H1 (cell line): ENCODE data around the gene TMEM108.

Experiments
- BRCA1 ChIP-seq: IDR thresholded peaks from 2 replicates; pipeline ENCODE4 v1.6.1; 2012; ENCODE audit warnings: low read depth, low read length, improper control_type of control experiment
- CBX8 ChIP-seq: fragments of 300-800, 300-1000 bp; sonication (generic); IDR thresholded peaks from 2 replicates; pipeline ENCODE4 v1.7.1; 2016; ENCODE audit warnings: low read depth, low read length, borderline replicate concordance
- CEBPB ChIP-seq: IDR thresholded peaks from 2 replicates; pipeline ENCODE4 v1.6.1; 2012; ENCODE audit warnings: low read depth, low read length
- CHD1 ChIP-seq: IDR thresholded peaks from 2 replicates; pipeline ENCODE4 v1.6.1; 2012; ENCODE audit warnings: low read depth, low read length, improper control_type of control experiment
- CTCF ChIP-seq, 3 experiments: IDR thresholded peaks; 1 replicate in 2 of 3; 2 replicates in 1 of 3; pipeline versions ENCODE4 v1.5.1 to v1.6.1; 2011; ENCODE audit warnings: low read length in 3 of 3, mild to moderate bottlenecking in 3 of 3, inconsistent platforms in 2 of 3, low read depth in 1 of 3, moderate library complexity in 1 of 3; ENCODE audit not compliant: insufficient read depth in 1 of 3; ENCODE audit errors: control extremely low read depth in 1 of 3
- GTF2F1 ChIP-seq: IDR thresholded peaks from 2 replicates; pipeline ENCODE4 v1.6.1; 2012; ENCODE audit warnings: low read depth, low read length, improper control_type of control experiment, borderline replicate concordance
- MAFK ChIP-seq: IDR thresholded peaks from 2 replicates; pipeline ENCODE4 v1.6.1; 2012; ENCODE audit warnings: low read depth, mild to moderate bottlenecking, improper control_type of control experiment, low read length
- RXRA ChIP-seq: IDR thresholded peaks from 2 replicates; pipeline ENCODE4 v1.6.1; 2011; ENCODE audit warnings: low read depth, mild to moderate bottlenecking, low read length, moderate library complexity; ENCODE audit not compliant: insufficient read depth
- TAF7 ChIP-seq: optimal IDR thresholded peaks from 2 replicates; pipeline ENCODE3; 2011; ENCODE audit warnings: low read depth, mild to moderate bottlenecking, inconsistent platforms, low read length, moderate library complexity, borderline replicate concordance

GRCh38 chr3:133295199-133295901, 257.2 kb downstream of the TMEM108 start:
- TF ChIP-seq CTCF (IDR thresholded peaks at IDR 0.05; ENCODE audit: control extremely low read depth in 1 of 3, insufficient read depth in 1 of 3, low read depth in 1 of 3, low read length in 3 of 3) (no peak), CEBPB (no peak), GTF2F1 (no peak), BRCA1 (no peak), MAFK (no peak), CHD1 (no peak), TAF7 (no peak), CBX8 (no peak), RXRA (no peak)
